Measurements from ENCODE around the gene NEDD4. TPM values are rescaled to one million over a fixed set of nuclear protein-coding genes. Genes with fewer than 3 reads are reported as not detected.

Gene NEDD4
- polyA plus RNA-seq, 2 of the 4 experiments (the other 2 are of a cell fraction), result 56.4 to 78.8 TPM

GRCh38 chr15:56038707-56039106 lies 45.3 kb upstream of the NEDD4 start:
- no peak overlapping the region for H3K4me2 ChIP-seq
- ATAC-seq (no peak), DNase-seq (ENCODE audit: low read depth in 1 of 2, low spot score in 1 of 2) (no peak), FAIRE-seq (no peak)
- H3K4me3 ChIP-seq, result no peak overlapping the region
- H3K9me3 ChIP-seq, result no peaks in the 10 kb centered on the region
- ChIA-PET POLR2A (no interaction called here), CTCF (interaction anchor here (0.9 to 4.5 kb wide), 2 partner anchors 14 to 392 kb away, joined by 4 to 30 read pairs; no protein-coding TSS in a partner anchor)
- TF ChIP-seq PHF8 (IDR thresholded peaks at IDR 0.05; ENCODE audit: borderline replicate concordance, low read depth), result no peak
- TF ChIP-seq EP300 (IDR thresholded peaks at IDR 0.05), result no peak
- TF ChIP-seq ZNF302 (CRISPR knock-in tag; IDR thresholded peaks at IDR 0.05), result no peak
- no peak for TF ChIP-seq RARB (CRISPR knock-in tag; IDR thresholded peaks at IDR 0.05)
- no peak for TF ChIP-seq TFCP2L1 (CRISPR knock-in tag; IDR thresholded peaks at IDR 0.05)
- TF ChIP-seq CHD4 (IDR thresholded peaks at IDR 0.05; ENCODE audit: borderline replicate concordance), result no peak
- TF ChIP-seq HOXB13 (CRISPR knock-in tag; IDR thresholded peaks at IDR 0.05; ENCODE audit: low read depth), result no peak
- no peak for TF ChIP-seq RNF2 (IDR thresholded peaks at IDR 0.05; ENCODE audit: borderline replicate concordance, low read depth)
- peaks cover 38% of the 10 kb centered on the region for H3K4me1 ChIP-seq
- H3K27ac ChIP-seq, result peak overlapping the region; percentile 40 to 87; a peak in 5 of 6 replicates
- 86% methylated on average over 4 of the region's 4 CpGs for WGBS (ENCODE audit: missing lambda C conversion rate)

GRCh38 chr15:56038015-56038414 lies 44.6 kb upstream of the NEDD4 start:
- Histone ChIP-seq H3K4me1 (peaks cover 38% of the 10 kb centered on the region), H3K27ac (no peak overlapping the region; a peak in 2 of 6 replicates), H3K9me3 (no peaks in the 10 kb centered on the region), H3K4me3 (no peak overlapping the region), H3K4me2 (no peak overlapping the region)
- ATAC-seq (no peak), FAIRE-seq (no peak), DNase-seq (ENCODE audit: low read depth in 1 of 2, low spot score in 1 of 2) (no peak)
- CTCF ChIA-PET, result interaction anchor here (1.0 to 4.4 kb wide), 4 partner anchors 15 to 130 kb away, joined by 3 to 24 read pairs (median 3); no protein-coding TSS in a partner anchor
- POLR2A ChIA-PET, result no interaction called here
- TF ChIP-seq E2F6 (IDR thresholded peaks at IDR 0.05; ENCODE audit: borderline replicate concordance, low read depth) (no peak), RAD21 (conservative IDR thresholded peaks at IDR 0.05 in 1 of 2, IDR thresholded peaks at IDR 0.05 in 1 of 2) (no peak), HOXB5 (CRISPR knock-in tag; IDR thresholded peaks at IDR 0.05) (no peak), HDAC2 (IDR thresholded peaks at IDR 0.05) (no peak), MAZ (IDR thresholded peaks at IDR 0.05; ENCODE audit: borderline replicate concordance, low read depth, low read length) (no peak), TFCP2L1 (CRISPR knock-in tag; IDR thresholded peaks at IDR 0.05) (no peak), ZNF302 (CRISPR knock-in tag; IDR thresholded peaks at IDR 0.05) (no peak), BHLHE40 (IDR thresholded peaks at IDR 0.05; ENCODE audit: low read depth, low read length) (no peak), HOXA7 (CRISPR knock-in tag; IDR thresholded peaks at IDR 0.05) (no peak), RCOR1 (IDR thresholded peaks at IDR 0.05; ENCODE audit: low read depth, low read length) (no peak), FOSL2 (IDR thresholded peaks at IDR 0.05) (no peak), FOSL2 (CRISPR knock-in tag; IDR thresholded peaks at IDR 0.05) (no peak), SREBF2 (IDR thresholded peaks at IDR 0.05) (no peak), MYC (IDR thresholded peaks at IDR 0.05; ENCODE audit: borderline replicate concordance, low read length) (no peak), FOXS1 (CRISPR knock-in tag; IDR thresholded peaks at IDR 0.05) (no peak), NFE2L2 (conservative IDR thresholded peaks at IDR 0.05; ENCODE audit: low read length) (no peak), PBX3 (IDR thresholded peaks at IDR 0.05) (no peak), FOSB (CRISPR knock-in tag; IDR thresholded peaks at IDR 0.05) (no peak), PHF8 (IDR thresholded peaks at IDR 0.05; ENCODE audit: borderline replicate concordance, low read depth) (no peak)
- TF ChIP-seq, protein P1, sequence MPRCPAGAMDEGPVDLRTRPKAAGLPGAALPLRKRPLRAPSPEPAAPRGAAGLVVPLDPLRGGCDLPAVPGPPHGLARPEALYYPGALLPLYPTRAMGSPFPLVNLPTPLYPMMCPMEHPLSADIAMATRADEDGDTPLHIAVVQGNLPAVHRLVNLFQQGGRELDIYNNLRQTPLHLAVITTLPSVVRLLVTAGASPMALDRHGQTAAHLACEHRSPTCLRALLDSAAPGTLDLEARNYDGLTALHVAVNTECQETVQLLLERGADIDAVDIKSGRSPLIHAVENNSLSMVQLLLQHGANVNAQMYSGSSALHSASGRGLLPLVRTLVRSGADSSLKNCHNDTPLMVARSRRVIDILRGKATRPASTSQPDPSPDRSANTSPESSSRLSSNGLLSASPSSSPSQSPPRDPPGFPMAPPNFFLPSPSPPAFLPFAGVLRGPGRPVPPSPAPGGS (IDR thresholded peaks at IDR 0.05), result no peak
- TF ChIP-seq, protein P2, sequence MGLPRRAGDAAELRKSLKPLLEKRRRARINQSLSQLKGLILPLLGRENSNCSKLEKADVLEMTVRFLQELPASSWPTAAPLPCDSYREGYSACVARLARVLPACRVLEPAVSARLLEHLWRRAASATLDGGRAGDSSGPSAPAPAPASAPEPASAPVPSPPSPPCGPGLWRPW (IDR thresholded peaks at IDR 0.05), result no peak
- 73% methylated on average over 3 of the region's 3 CpGs for WGBS (ENCODE audit: missing lambda C conversion rate)

Measured in A549 (cell line).